NOMO-1 treated with dmso at 0.1 percent for 144 hours (cell line): ENCODE results near the gene EFEMP2.
"Not testable (repeated sequence)": the region's sequence is repeated elsewhere in the genome, so short reads cannot be mapped to it uniquely, and the experiment has no call there.

Source experiments
- DNase-seq: peaks from one replicate; lab custom pipeline; 2025; ENCODE audit not compliant: unreplicated experiment; lab: John Stamatoyannopoulos, UW

EFEMP2 gene

GRCh38 chr11:65900899-65901180 is 28.2 kb upstream of the EFEMP2 start:
- no peak for DNase-seq

GRCh38 chr11:65900125-65900898 is 27.7 kb upstream of the EFEMP2 start, which contains the start of gene FOSL1:
Gene FOSL1, minus strand, starts transcription at chr11:65900388. Its CDS starts 49 bp downstream, at chr11:65900339.
- peak; percentile 84 for DNase-seq

- DNase-seq: peak; percentile 5
Observed at GRCh38 chr11:65899356-65900124, 26.9 kb upstream of the EFEMP2 start.

GRCh38 chr11:65898656-65899355 is 26.2 kb upstream of the EFEMP2 start:
- DNase-seq: no peak

- no peak for DNase-seq
Observed at GRCh38 chr11:65897020-65897471, 24.4 kb upstream of the EFEMP2 start.

GRCh38 chr11:65896034-65896999 is 23.7 kb upstream of the EFEMP2 start:
- no peak for DNase-seq

- no peak for DNase-seq
Observed at GRCh38 chr11:65895482-65895981, 22.9 kb upstream of the EFEMP2 start.

GRCh38 chr11:65894034-65894591 is 21.5 kb upstream of the EFEMP2 start:
- DNase-seq: peak; percentile 21

GRCh38 chr11:65892661-65893317 is 20.2 kb upstream of the EFEMP2 start:
- no peak for DNase-seq

- DNase-seq: not testable (repeated sequence)
Observed at GRCh38 chr11:65892137-65892540, 19.5 kb upstream of the EFEMP2 start.

GRCh38 chr11:65891219-65892136 is 18.9 kb upstream of the EFEMP2 start:
- DNase-seq: no peak

GRCh38 chr11:65890324-65891218 is 18.0 kb upstream of the EFEMP2 start, which contains the start of gene CCDC85B:
Gene CCDC85B, plus strand, starts transcription at chr11:65890673. Its CDS starts 111 bp downstream, at chr11:65890784.
- DNase-seq: peak; percentile 85

GRCh38 chr11:65888163-65888814 is 15.7 kb upstream of the EFEMP2 start, which contains the start of gene FIBP:
Gene FIBP, minus strand, starts transcription at chr11:65888471. Its CDS starts 53 bp downstream, at chr11:65888418.
- peak; percentile 95 for DNase-seq

GRCh38 chr11:65887723-65888162 is 15.1 kb upstream of the EFEMP2 start:
- no peak for DNase-seq

GRCh38 chr11:65886826-65887722 is 14.5 kb upstream of the EFEMP2 start:
- DNase-seq: no peak
